ENCODE data around the gene CDH26. TPM values are rescaled to one million over a fixed set of nuclear protein-coding genes. Genes with fewer than 3 reads are reported as not detected.
"Not testable (repeated sequence)": the region's sequence is repeated elsewhere in the genome, so short reads cannot be mapped to it uniquely, and the experiment has no call there.

The CDH26 gene
- total and polyA plus RNA-seq, 2 donors from 2014 or later: 0.47 to 2.4 TPM

- H3K27ac ChIP-seq (ENCODE audit: low read depth in 2 of 2, low read length in 2 of 2): no peak overlapping the region
- H3K4me1 ChIP-seq (ENCODE audit: control insufficient read depth in 2 of 3, insufficient read depth in 2 of 3, low read depth in 1 of 3, low read length in 3 of 3): no peaks in the 10 kb centered on the region
- no peaks in the 10 kb centered on the region for H3K9me3 ChIP-seq (ENCODE audit: control insufficient read depth in 2 of 3, insufficient read depth in 1 of 3, low read length in 3 of 3)
- DNase-seq (no peak), FAIRE-seq (no peak)
- TF ChIP-seq CTCF (IDR thresholded peaks at IDR 0.05; ENCODE audit: borderline replicate concordance, extremely low read depth, insufficient read depth): no peak
- H3K9ac ChIP-seq (ENCODE audit: low read length in 3 of 3): no peak overlapping the region
- no peaks in the 10 kb centered on the region for H3K27me3 ChIP-seq (ENCODE audit: control insufficient read depth, insufficient read depth, low read length)
- no peaks in the 10 kb centered on the region for H3K36me3 ChIP-seq (ENCODE audit: control insufficient read depth in 2 of 3, insufficient read depth in 3 of 3, low read length in 3 of 3)
- intact Hi-C loops (cut with DNase I): no loop called here
- no peak overlapping the region for H3K4me3 ChIP-seq (ENCODE audit: low read length in 3 of 3)
These were observed 82.4 kb downstream of the CDH26 start for GRCh38 chr20:60040471-60041162.

- H3K27ac ChIP-seq (ENCODE audit: low read depth in 2 of 2, low read length in 2 of 2); H3K9ac ChIP-seq (ENCODE audit: low read length in 3 of 3); DNase-seq; H3K36me3 ChIP-seq (ENCODE audit: control insufficient read depth in 2 of 3, insufficient read depth in 3 of 3, low read length in 3 of 3); H3K4me3 ChIP-seq (ENCODE audit: low read length in 3 of 3); intact Hi-C loops (cut with DNase I); H3K27me3 ChIP-seq (ENCODE audit: control insufficient read depth, insufficient read depth, low read length); H3K9me3 ChIP-seq (ENCODE audit: control insufficient read depth in 2 of 3, insufficient read depth in 1 of 3, low read length in 3 of 3); H3K4me1 ChIP-seq (ENCODE audit: control insufficient read depth in 2 of 3, insufficient read depth in 2 of 3, low read depth in 1 of 3, low read length in 3 of 3); FAIRE-seq: not testable (repeated sequence)
These were observed 83.4 kb downstream of the CDH26 start for GRCh38 chr20:60041436-60042165.

- no peaks in the 10 kb centered on the region for H3K4me1 ChIP-seq (ENCODE audit: control insufficient read depth in 2 of 3, insufficient read depth in 2 of 3, low read depth in 1 of 3, low read length in 3 of 3)
- intact Hi-C loops (cut with DNase I): no loop called here
These were observed 85.2 kb downstream of the CDH26 start for GRCh38 chr20:60043435-60043834.

More at GRCh38 chr20:60043435-60043834, 85.2 kb downstream of the CDH26 start:
- Histone ChIP-seq H3K36me3 (ENCODE audit: control insufficient read depth in 2 of 3, insufficient read depth in 3 of 3, low read length in 3 of 3) (no peaks in the 10 kb centered on the region), H3K4me3 (ENCODE audit: low read length in 3 of 3) (no peak overlapping the region), H3K27ac (ENCODE audit: low read depth in 2 of 2, low read length in 2 of 2) (no peak overlapping the region), H3K27me3 (ENCODE audit: control insufficient read depth, insufficient read depth, low read length) (no peaks in the 10 kb centered on the region), H3K9ac (ENCODE audit: low read length in 3 of 3) (no peak overlapping the region), H3K9me3 (ENCODE audit: control insufficient read depth in 2 of 3, insufficient read depth in 1 of 3, low read length in 3 of 3) (no peaks in the 10 kb centered on the region)
- DNase-seq (no peak), FAIRE-seq (no peak)
- TF ChIP-seq CTCF (IDR thresholded peaks at IDR 0.05; ENCODE audit: borderline replicate concordance, extremely low read depth, insufficient read depth): no peak

Measured in kidney (tissue), 14 donors.